HCT116 (cell line): ENCODE data around the gene ZC3H7A. TPM values are rescaled to one million over a fixed set of nuclear protein-coding genes. Genes with fewer than 3 reads are reported as not detected.

ENCODE experiments used
- ATAC-seq: fragments of 200-7000 bp; cut with Tn5 transposase; 2 replicates; pipeline ENCODE4 v1.9.1; 2020; ENCODE audit warnings: mild to moderate bottlenecking, moderate library complexity
- BruUV-seq: library from RNA; stranded (reverse); fragments of 400-500 nt; replicated peaks from 2 replicates; lab custom pipeline; 2021; lab: Mats Ljungman, UMichigan
- CTCF ChIA-PET: fragments of 300-600 bp; sonication (Branson Sonifier 250); formaldehyde crosslinking; loops from one replicate; lab custom pipeline; 2021; ENCODE audit warnings: antibody characterized with exemption; lab: Charles Lee
- POLR2A ChIA-PET: fragments of 300-600, 350-600 bp; sonication (Branson Sonifier 250); formaldehyde crosslinking; loops from one replicate; lab custom pipeline; 2021; ENCODE audit warnings: antibody characterized with exemption; lab: Charles Lee
- RAD21 ChIA-PET, 2 experiments: fragments of 300-600 bp; sonication (Branson Sonifier 250); formaldehyde crosslinking; loops; one replicate each; lab custom pipeline; 2023; ENCODE audit warnings: low total read pairs in 2 of 2; ENCODE audit not compliant: uncharacterized antibody in 2 of 2, unreplicated experiment in 2 of 2, low non-redundant PET in 1 of 2; lab: Charles Lee
- DNase-seq: peaks from one replicate; pipeline ENCODE4 v3.0.0-alpha.2; 2010; ENCODE audit warnings: low read depth, low spot score
- H2AFZ ChIP-seq: fragments of 200-600 bp; shearing (Covaris generic), sonication (generic); 2 replicates; pipeline ENCODE4 v1.6.1; 2017; ENCODE audit warnings: low read depth, mixed run types, mixed read lengths, antibody characterized with exemption, low read length; ENCODE audit not compliant: poor library complexity, severe bottlenecking
- H3K27ac ChIP-seq: 2 replicates; pipeline ENCODE4 v1.5.1; 2012; ENCODE audit warnings: low read depth, low read length
- H3K27me3 ChIP-seq: fragments of 200-600 bp; sonication (generic); 2 replicates; pipeline ENCODE4 v1.6.1; 2016; ENCODE audit warnings: mixed run types, low read length, mixed read lengths; ENCODE audit not compliant: insufficient read depth
- H3K36me3 ChIP-seq, 2 experiments: fragments of 200-500 bp in 1 of 2; fragments of 200-600 bp in 1 of 2; sonication (Bioruptor generic) in 1 of 2; sonication (generic) in 1 of 2; 2 replicates each; pipeline versions ENCODE4 v1.5.1 to v1.6.1; 2014 to 2016; ENCODE audit warnings: low read length in 2 of 2, inconsistent platforms in 1 of 2, mixed read lengths in 1 of 2, mixed run types in 1 of 2; ENCODE audit not compliant: insufficient read depth in 2 of 2, control insufficient read depth in 1 of 2
- H3K4me1 ChIP-seq, 2 experiments: fragments of 200-600 bp in 1 of 2; sonication (generic) in 1 of 2; 2 replicates each; pipeline versions ENCODE4 v1.5.1 to v1.6.1; 2012 to 2017; ENCODE audit warnings: low read length in 2 of 2, inconsistent platforms in 1 of 2, mild to moderate bottlenecking in 1 of 2, mixed read lengths in 1 of 2, mixed run types in 1 of 2, moderate library complexity in 1 of 2; ENCODE audit not compliant: insufficient read depth in 2 of 2, control insufficient read depth in 1 of 2
- H3K4me2 ChIP-seq: fragments of 200-600 bp; sonication (generic); 2 replicates; pipeline ENCODE4 v1.6.1; 2017; ENCODE audit warnings: mixed run types, low read length, mixed read lengths
- H3K4me3 ChIP-seq, 2 experiments: fragments of 200-600 bp in 1 of 2; sonication (generic) in 1 of 2; replicated peaks in 1 of 2; 2 replicates each; pipeline ENCODE4 v1.5.1; 2011 to 2016; ENCODE audit warnings: low read length in 2 of 2, control low read depth in 1 of 2, low read depth in 1 of 2, mild to moderate bottlenecking in 1 of 2, mixed read lengths in 1 of 2, mixed run types in 1 of 2
- H3K79me2 ChIP-seq: fragments of 200-600 bp; sonication (generic); 2 replicates; pipeline ENCODE4 v1.6.1; 2017; ENCODE audit warnings: mild to moderate bottlenecking, mixed run types, low read length, moderate library complexity, mixed read lengths; ENCODE audit not compliant: insufficient read depth
- H3K9ac ChIP-seq: fragments of 200-600 bp; sonication (generic); 2 replicates; pipeline ENCODE4 v1.6.1; 2016; ENCODE audit warnings: low read length, mixed read lengths
- H3K9me2 ChIP-seq: fragments of 200-600 bp; sonication (generic), shearing (Covaris generic); 2 replicates; pipeline ENCODE4 v1.6.1; 2017; ENCODE audit warnings: mixed run types, mild to moderate bottlenecking, moderate library complexity; ENCODE audit not compliant: insufficient read depth
- H3K9me3 ChIP-seq, 2 experiments: fragments of 200-500 bp in 1 of 2; fragments of 200-600 bp in 1 of 2; sonication (Bioruptor generic) in 1 of 2; sonication (generic) in 1 of 2; 2 replicates each; pipeline ENCODE4 v1.6.1; 2014 to 2017; ENCODE audit warnings: low read length in 2 of 2, mixed read lengths in 2 of 2, inconsistent platforms in 1 of 2, low read depth in 1 of 2, mild to moderate bottlenecking in 1 of 2, mixed run types in 1 of 2, moderate library complexity in 1 of 2; ENCODE audit not compliant: control insufficient read depth in 1 of 2, insufficient read depth in 1 of 2
- H4K20me1 ChIP-seq: fragments of 200-600 bp; sonication (generic), shearing (Covaris generic); 2 replicates; pipeline ENCODE4 v1.6.1; 2017; ENCODE audit warnings: mixed run types, mild to moderate bottlenecking, moderate library complexity; ENCODE audit not compliant: insufficient read depth
- ELF1 ChIP-seq: IDR thresholded peaks from 2 replicates; pipeline ENCODE4 v1.6.1; 2012; ENCODE audit warnings: low read depth, borderline replicate concordance
- EZH2phosphoT487 ChIP-seq: fragments of 200-600 bp; IDR thresholded peaks from 2 replicates; pipeline ENCODE4 v1.6.1; 2018; ENCODE audit warnings: antibody characterized with exemption, borderline replicate concordance
- POLR2A ChIP-seq: IDR thresholded peaks from 2 replicates; pipeline ENCODE4 v1.7.0; 2011; ENCODE audit warnings: borderline replicate concordance; ENCODE audit not compliant: insufficient read depth, insufficient read length; ENCODE audit errors: extremely low read depth
- RAD21 ChIP-seq: IDR thresholded peaks from 2 replicates; pipeline ENCODE4 v1.6.1; 2012; ENCODE audit warnings: low read depth, mild to moderate bottlenecking
- TCF7L2 ChIP-seq: IDR thresholded peaks from 2 replicates; pipeline ENCODE4 v1.7.0; 2011; ENCODE audit warnings: borderline replicate concordance, inconsistent platforms; ENCODE audit not compliant: insufficient read depth, insufficient read length; ENCODE audit errors: extremely low read depth
- ZNF274 ChIP-seq: fragments of 200-500 bp; sonication (Bioruptor generic); IDR thresholded peaks from 2 replicates; pipeline ENCODE4 v1.6.1; 2014; ENCODE audit warnings: mild to moderate bottlenecking, low read depth, low read length, inconsistent platforms
- intact Hi-C: fragments of 100-400 bp; cut with micrococcal nuclease; formaldehyde crosslinking; loops from 2 replicates; pipeline ENCODE4 v1.10.0; 2022
- total RNA-seq: library from RNA; stranded (reverse); gene quantifications from one replicate; pipeline ENCODE4 v1.2.1, GENCODE V29; 2021; ENCODE audit not compliant: unreplicated experiment
- TF ChIP-seq, protein P1 (sequence below): IDR thresholded peaks from 2 replicates; pipeline ENCODE4 v1.6.1; 2012; ENCODE audit warnings: low read depth

The ZC3H7A gene
- total RNA-seq, 1 experiment from 2014 or later = 33.4 TPM

DNA sequence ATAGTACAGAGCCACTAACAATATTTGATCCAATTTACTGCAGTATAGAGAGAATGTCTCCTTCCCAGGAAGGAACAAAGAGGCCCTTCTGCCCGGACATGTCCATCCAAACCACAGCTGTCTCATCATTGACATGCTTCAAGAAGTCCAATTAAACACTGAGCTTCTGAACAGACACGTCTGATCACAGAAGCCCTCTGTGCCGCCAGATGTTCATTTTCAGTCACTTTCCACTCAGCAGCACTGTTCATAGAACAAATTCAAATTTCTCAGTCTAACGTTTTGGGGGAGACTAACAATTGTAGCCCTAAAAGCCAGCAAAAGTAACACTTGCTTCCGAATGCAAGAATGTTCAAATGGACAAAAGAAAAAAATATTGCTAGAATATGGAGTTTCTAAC is 15.3 kb downstream of the ZC3H7A start:
- intact Hi-C loops = no loop called here
- Histone ChIP-seq H4K20me1 (no peaks in the 10 kb centered on the region), H3K4me2 (no peak overlapping the region), H3K27me3 (no peaks in the 10 kb centered on the region), H3K79me2 (peaks cover 59% of the 10 kb centered on the region), H2AFZ (no peak overlapping the region), H3K36me3 (peaks cover 0 to 8% of the 10 kb centered on the region in 2 experiments; a peak in 2 of 4 replicates), H3K27ac (no peak overlapping the region), H3K9ac (no peak overlapping the region), H3K4me3 (no peak overlapping the region), H3K9me2 (no peaks in the 10 kb centered on the region)
- ATAC-seq = no peak
- ChIA-PET RAD21 (no interaction called here), POLR2A (no interaction called here)
- TF ChIP-seq, protein P1, sequence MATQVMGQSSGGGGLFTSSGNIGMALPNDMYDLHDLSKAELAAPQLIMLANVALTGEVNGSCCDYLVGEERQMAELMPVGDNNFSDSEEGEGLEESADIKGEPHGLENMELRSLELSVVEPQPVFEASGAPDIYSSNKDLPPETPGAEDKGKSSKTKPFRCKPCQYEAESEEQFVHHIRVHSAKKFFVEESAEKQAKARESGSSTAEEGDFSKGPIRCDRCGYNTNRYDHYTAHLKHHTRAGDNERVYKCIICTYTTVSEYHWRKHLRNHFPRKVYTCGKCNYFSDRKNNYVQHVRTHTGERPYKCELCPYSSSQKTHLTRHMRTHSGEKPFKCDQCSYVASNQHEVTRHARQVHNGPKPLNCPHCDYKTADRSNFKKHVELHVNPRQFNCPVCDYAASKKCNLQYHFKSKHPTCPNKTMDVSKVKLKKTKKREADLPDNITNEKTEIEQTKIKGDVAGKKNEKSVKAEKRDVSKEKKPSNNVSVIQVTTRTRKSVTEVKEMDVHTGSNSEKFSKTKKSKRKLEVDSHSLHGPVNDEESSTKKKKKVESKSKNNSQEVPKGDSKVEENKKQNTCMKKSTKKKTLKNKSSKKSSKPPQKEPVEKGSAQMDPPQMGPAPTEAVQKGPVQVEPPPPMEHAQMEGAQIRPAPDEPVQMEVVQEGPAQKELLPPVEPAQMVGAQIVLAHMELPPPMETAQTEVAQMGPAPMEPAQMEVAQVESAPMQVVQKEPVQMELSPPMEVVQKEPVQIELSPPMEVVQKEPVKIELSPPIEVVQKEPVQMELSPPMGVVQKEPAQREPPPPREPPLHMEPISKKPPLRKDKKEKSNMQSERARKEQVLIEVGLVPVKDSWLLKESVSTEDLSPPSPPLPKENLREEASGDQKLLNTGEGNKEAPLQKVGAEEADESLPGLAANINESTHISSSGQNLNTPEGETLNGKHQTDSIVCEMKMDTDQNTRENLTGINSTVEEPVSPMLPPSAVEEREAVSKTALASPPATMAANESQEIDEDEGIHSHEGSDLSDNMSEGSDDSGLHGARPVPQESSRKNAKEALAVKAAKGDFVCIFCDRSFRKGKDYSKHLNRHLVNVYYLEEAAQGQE = no peak
- TF ChIP-seq EZH2phosphoT487 (no peak), RAD21 (no peak), POLR2A (no peak), ELF1 (no peak), ZNF274 (no peak), TCF7L2 (no peak)
- TF ChIP-seq, all 23 proteins: peak for 0
- CTCF ChIA-PET = interaction anchor here (1.4 kb wide), 1 partner anchor 16 kb away, joined by 3 read pairs; the partner anchor contains the start of gene ZC3H7A
- DNase-seq = no peak
- no TSS peak for BruUV-seq
- no peaks in the 10 kb centered on the region for H3K9me3 ChIP-seq
- peaks cover 5 to 11% of the 10 kb centered on the region in 2 experiments; a peak in 3 of 4 replicates for H3K4me1 ChIP-seq
